Suppressor macrophage treated with lipopolysaccharide for 4 hours (primary cell): ENCODE results near the gene CD101.
A peak's percentile ranks its signal among the peaks of the same experiment; 100 is the strongest.
"Not testable (repeated sequence)": the region's sequence is repeated elsewhere in the genome, so short reads cannot be mapped to it uniquely, and the experiment has no call there.

Experiments used
- DNase-seq: peaks from one replicate; pipeline ENCODE4 v3.0.0-alpha.2; 2020

The CD101 gene

GRCh38 chr1:117001254-117001927 is at the start of gene CD101:
CD101 (plus strand) TSS chr1:117001760; CDS start chr1:117001818, 58 bp downstream.
- DNase-seq: peak; percentile 85

GRCh38 chr1:116952738-116953275 is 48.8 kb upstream of the CD101 start:
- no peak for DNase-seq

GRCh38 chr1:116954440-116954839 is 47.1 kb upstream of the CD101 start:
- DNase-seq: no peak

GRCh38 chr1:116956378-116956777 is 45.2 kb upstream of the CD101 start:
- no peak for DNase-seq

- no peak for DNase-seq
Observed at GRCh38 chr1:116957646-116958045, 43.9 kb upstream of the CD101 start.

GRCh38 chr1:116958110-116958509 is 43.5 kb upstream of the CD101 start:
- DNase-seq: no peak

GRCh38 chr1:116958977-116959376 is 42.6 kb upstream of the CD101 start:
- no peak for DNase-seq

- DNase-seq: no peak
Observed at GRCh38 chr1:116961606-116962005, 40.0 kb upstream of the CD101 start.

GRCh38 chr1:116962987-116963639 is 38.4 kb upstream of the CD101 start:
- DNase-seq: peak; percentile 53

- DNase-seq: no peak
Observed at GRCh38 chr1:116966791-116967190, 34.8 kb upstream of the CD101 start.

- DNase-seq: no peak
Observed at GRCh38 chr1:116968724-116969123, 32.8 kb upstream of the CD101 start.

GRCh38 chr1:116971258-116971860 is 30.2 kb upstream of the CD101 start:
- DNase-seq: peak; percentile 71

GRCh38 chr1:116971965-116972673 is 29.4 kb upstream of the CD101 start:
- DNase-seq: peak; percentile 19

GRCh38 chr1:116972674-116973030 is 28.9 kb upstream of the CD101 start:
- DNase-seq: no peak

- DNase-seq: not testable (repeated sequence)
Observed at GRCh38 chr1:116980309-116980708, 21.3 kb upstream of the CD101 start.

- no peak for DNase-seq
Observed at GRCh38 chr1:116981521-116982037, 20.0 kb upstream of the CD101 start.

- DNase-seq: no peak
Observed at GRCh38 chr1:116982319-116983004, 19.1 kb upstream of the CD101 start.

- DNase-seq: no peak
Observed at GRCh38 chr1:116983112-116983511, 18.4 kb upstream of the CD101 start.

GRCh38 chr1:116983678-116984077 is 17.9 kb upstream of the CD101 start:
- no peak for DNase-seq

- no peak for DNase-seq
Observed at GRCh38 chr1:116984406-116985160, 17.0 kb upstream of the CD101 start.

- DNase-seq: no peak
Observed at GRCh38 chr1:116986421-116987255, 14.9 kb upstream of the CD101 start.
